ENCODE data around the gene CACNA2D4.

DNA sequence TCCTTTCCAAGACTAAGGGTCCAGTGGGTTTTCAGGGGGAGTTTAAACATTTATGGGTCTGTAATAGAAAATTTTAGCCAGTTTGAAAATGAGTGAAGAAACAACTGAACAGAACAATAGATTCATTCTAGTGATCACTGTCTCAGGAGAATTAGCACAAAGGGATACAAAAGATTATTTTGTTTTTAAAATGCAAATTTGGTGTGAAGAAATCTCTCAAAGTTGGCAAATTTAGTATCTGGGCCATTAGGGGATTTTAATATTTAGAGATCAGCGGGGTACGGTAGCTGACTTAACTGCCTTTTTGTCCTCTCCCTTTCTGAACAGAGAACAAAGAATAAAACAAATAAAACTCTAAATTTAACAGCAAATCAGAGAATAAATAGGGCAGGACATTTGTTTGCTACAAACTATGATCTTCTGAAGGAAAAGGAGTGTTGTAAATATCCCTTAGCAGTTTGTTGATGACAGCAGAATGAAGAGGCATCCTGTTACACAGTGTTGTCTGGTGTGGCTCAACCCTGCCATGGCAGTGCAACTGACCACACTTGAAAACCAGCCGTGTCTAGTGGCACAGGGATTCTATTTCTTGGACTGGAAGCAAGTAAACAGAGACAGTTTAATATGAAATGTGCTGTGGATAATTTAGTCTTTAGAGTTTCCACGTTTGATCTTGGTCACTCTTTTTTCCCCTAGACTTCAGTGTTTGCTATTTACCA lies 144.4 kb downstream of the CACNA2D4 start:
- TF ChIP-seq, protein P1, sequence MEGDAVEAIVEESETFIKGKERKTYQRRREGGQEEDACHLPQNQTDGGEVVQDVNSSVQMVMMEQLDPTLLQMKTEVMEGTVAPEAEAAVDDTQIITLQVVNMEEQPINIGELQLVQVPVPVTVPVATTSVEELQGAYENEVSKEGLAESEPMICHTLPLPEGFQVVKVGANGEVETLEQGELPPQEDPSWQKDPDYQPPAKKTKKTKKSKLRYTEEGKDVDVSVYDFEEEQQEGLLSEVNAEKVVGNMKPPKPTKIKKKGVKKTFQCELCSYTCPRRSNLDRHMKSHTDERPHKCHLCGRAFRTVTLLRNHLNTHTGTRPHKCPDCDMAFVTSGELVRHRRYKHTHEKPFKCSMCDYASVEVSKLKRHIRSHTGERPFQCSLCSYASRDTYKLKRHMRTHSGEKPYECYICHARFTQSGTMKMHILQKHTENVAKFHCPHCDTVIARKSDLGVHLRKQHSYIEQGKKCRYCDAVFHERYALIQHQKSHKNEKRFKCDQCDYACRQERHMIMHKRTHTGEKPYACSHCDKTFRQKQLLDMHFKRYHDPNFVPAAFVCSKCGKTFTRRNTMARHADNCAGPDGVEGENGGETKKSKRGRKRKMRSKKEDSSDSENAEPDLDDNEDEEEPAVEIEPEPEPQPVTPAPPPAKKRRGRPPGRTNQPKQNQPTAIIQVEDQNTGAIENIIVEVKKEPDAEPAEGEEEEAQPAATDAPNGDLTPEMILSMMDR (conservative IDR thresholded peaks at IDR 0.05) = no peak
- no peak for TF ChIP-seq ZFX (IDR thresholded peaks at IDR 0.05)
